ENCODE results near the gene TXNL1. TPM values are rescaled to one million over a fixed set of nuclear protein-coding genes. Genes with fewer than 3 reads are reported as not detected.
"Not testable (repeated sequence)": the region's sequence is repeated elsewhere in the genome, so short reads cannot be mapped to it uniquely, and the experiment has no call there.

TXNL1 gene
- total RNA-seq: 54.2 TPM

GRCh38 chr18:56638232-56639103 is at the start of gene TXNL1:
Gene TXNL1 (minus strand): TSS chr18:56638592. CDS start chr18:56638440, 152 bp downstream.
- intact Hi-C loops (cut with DNase I): no loop called here
- peak; percentile 100 for ATAC-seq
- peak; percentile 100 for DNase-seq (ENCODE audit: low spot score)

DNA sequence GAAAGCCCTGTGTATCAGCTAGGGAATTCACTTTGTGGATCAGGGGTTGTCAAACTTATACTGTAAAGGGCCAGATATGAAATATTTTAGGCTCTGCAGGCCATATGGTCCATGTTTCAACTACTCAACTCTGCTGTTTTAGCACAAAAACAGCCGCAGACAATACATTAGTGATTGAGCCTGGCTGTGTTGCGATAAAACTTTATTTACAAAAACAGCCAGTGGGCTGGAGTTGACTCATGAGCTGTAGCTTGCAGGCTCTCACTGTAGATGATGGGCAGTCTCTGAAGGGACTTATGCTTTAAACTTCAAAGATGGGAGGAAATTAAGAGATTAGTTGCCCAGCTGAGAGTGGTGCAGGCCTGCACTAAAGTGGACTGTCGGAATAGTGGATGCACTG is 45.9 kb upstream of the TXNL1 start:
- DNase-seq (ENCODE audit: low spot score) (no peak), ATAC-seq (no peak)
- intact Hi-C loops (cut with DNase I): no loop called here

- no peak for ATAC-seq
- no peak for DNase-seq (ENCODE audit: low spot score)
- intact Hi-C loops (cut with DNase I): no loop called here
Observed at GRCh38 chr18:56678836-56679565, 40.6 kb upstream of the TXNL1 start.

- intact Hi-C loops (cut with DNase I): no loop called here
- no peak for DNase-seq (ENCODE audit: low spot score)
- no peak for ATAC-seq
Observed at GRCh38 chr18:56676639-56677038, 38.2 kb upstream of the TXNL1 start.

- intact Hi-C loops (cut with DNase I): no loop called here
- no peak for ATAC-seq
- DNase-seq (ENCODE audit: low spot score): no peak
Observed at GRCh38 chr18:56672981-56673380, 34.6 kb upstream of the TXNL1 start.

GRCh38 chr18:56672391-56672790 is 34.0 kb upstream of the TXNL1 start:
- intact Hi-C loops (cut with DNase I): no loop called here
- no peak for ATAC-seq
- no peak for DNase-seq (ENCODE audit: low spot score)

DNA sequence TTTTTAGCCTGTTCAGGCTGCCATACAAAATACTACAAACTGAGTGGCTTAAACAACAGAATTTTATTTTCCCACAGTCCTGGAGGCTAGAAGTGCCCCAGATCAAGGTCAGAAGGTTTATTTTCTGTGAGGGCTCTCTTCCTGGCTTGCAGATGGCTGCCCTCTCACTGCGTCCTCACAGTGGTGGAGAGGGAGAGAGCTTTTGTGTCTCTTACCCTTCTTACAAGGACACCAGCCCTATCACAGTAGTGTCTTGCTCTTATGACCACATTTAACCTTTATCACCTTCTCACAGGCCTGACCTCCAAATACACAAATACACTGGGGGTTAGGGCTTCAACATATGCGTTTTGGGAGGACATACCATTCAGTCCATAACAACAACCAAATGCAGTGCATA is 24.5 kb upstream of the TXNL1 start:
- DNase-seq (ENCODE audit: low spot score): no peak
- ATAC-seq: no peak
- intact Hi-C loops (cut with DNase I): no loop called here

- DNase-seq (ENCODE audit: low spot score) (no peak), ATAC-seq (no peak)
- intact Hi-C loops (cut with DNase I): no loop called here
Observed at GRCh38 chr18:56662502-56662901, 24.1 kb upstream of the TXNL1 start.

- no peak for DNase-seq (ENCODE audit: low spot score)
- intact Hi-C loops (cut with DNase I): no loop called here
Observed at GRCh38 chr18:56662063-56662408, 23.6 kb upstream of the TXNL1 start.

DNA sequence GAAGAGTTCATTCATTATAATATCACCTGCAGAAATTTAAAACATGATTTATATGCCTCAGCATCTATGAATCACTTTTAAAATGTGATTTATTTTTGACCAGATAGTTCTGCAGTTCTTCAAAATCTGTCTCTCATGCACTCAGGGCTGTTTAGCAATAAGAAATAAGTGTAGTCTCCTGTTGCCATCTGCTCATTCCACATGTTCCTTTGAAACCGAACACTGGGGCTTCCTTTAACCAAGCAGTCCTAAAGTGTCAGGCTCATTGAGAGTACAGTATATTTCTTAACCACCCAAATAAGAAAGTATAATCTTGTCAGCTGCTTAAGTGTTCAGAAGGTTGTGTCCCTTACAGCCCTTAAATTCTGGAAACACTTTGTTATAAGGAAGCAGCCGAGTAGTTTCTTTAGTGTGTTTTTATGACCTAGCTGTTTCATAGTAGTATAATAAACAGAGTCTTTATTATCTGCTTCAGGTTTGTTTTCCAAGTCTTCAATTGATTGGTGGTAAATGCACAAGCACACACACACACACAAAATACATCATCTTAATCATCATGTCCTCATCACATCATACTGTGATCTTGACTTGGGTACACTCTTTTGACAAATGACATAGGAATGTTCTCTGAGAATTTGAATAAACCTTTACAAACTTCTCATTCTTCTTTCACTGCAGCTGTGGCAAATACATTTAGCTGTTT is 23.1 kb upstream of the TXNL1 start:
- ATAC-seq: no peak
- intact Hi-C loops (cut with DNase I): no loop called here
- no peak for DNase-seq (ENCODE audit: low spot score)

More at GRCh38 chr18:56662063-56662408, 23.6 kb upstream of the TXNL1 start:
- no peak for ATAC-seq

DNA sequence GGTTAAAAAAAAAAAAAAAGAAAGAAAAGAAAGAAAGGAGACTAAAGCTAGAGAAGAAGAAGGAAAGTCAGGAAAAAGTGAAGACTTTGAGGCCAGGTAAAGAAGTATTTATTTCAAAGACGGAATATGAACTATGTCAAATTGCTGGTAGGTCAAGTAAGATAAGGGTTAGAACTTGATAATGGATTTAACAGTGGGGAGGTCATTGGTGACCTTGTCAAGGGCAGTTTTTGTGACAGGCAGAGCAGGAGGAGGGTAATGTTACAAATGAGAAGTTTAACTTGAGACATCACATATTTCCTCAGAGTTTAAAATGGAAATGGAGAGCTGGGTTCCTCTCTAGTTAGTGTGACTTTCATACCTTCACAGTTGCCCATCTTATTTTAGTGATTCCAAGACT is 22.3 kb upstream of the TXNL1 start:
- DNase-seq (ENCODE audit: low spot score): no peak
- intact Hi-C loops (cut with DNase I): no loop called here
- ATAC-seq: no peak

DNA sequence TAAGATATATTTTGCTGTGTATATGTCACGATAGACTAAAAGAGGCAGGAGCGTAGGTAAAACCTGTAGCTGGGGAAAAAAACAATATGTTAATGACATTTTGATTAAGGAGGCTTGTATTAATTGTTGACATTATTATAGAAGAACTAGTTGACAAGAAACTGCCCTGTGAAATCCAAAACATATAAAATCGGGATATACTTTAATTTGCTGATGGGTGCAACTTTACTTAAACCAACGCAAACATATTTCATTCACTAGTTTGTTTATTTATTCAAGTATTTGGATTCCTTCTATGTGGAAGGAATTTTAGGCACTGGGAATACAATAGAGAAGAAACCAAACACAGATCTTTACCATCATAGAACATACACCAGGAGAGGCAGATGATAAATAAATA is 20.7 kb upstream of the TXNL1 start:
- intact Hi-C loops (cut with DNase I): no loop called here
- DNase-seq (ENCODE audit: low spot score) (no peak), ATAC-seq (no peak)

DNA sequence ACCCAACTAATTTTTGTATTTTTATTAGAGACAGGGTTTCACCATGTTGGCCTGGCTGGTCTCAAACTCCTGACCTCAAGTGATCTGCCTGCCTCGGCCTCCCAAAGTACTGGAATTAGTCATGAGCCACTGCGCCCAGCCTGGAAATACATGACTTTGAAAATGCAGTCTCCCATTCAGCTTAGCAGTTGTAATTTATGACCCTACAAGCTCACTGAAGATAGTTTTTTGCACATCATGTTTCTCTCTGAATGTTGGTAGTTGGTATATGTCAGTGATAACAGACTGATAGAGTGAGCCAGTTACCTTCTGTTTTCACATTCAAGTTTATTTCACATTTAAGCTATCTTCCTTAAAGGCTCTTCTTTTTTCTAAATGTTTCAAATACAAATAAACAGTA is 19.9 kb upstream of the TXNL1 start:
- intact Hi-C loops (cut with DNase I): no loop called here
- no peak for ATAC-seq
- DNase-seq (ENCODE audit: low spot score): no peak

DNA sequence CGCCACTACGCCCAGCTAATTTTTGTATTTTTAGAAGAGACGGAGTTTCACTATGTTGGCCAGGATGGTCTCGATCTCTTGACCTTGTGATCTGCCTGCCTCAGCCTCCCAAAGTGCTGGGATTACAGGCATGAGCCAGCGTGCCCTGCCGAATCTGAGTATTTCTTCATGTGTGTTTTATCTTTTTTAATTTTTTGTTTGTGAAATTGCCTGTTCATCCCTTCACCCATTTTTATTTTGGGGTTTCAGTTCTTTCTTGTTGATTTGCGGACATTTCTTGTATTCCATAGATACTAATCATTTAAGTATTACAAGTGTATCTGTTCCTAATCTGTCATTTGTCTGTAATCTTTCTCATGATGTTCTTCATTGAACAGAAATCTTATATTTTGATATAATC is 15.9 kb upstream of the TXNL1 start:
- intact Hi-C loops (cut with DNase I); DNase-seq (ENCODE audit: low spot score); ATAC-seq: not testable (repeated sequence)

DNA sequence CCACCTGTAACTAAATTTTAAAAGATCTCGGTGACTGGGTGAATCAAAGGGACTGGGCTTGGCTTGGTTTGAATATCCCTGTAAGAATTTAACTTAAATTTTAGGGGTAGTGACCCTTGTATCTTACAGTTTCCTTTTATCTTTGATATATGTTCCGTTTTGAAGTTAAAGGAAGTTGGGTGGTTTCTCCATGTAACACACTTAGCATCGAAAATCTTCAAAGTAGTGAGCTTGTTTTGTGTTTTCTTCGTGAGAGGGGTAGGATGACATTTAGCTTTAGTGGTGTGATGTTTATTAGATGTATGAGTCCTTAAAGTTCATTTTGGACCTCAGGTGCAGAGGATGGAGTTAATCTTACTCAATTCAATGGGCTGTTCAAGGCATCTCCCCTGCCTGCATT is 14.4 kb upstream of the TXNL1 start:
- DNase-seq (ENCODE audit: low spot score) (no peak), ATAC-seq (no peak)
- intact Hi-C loops (cut with DNase I): no loop called here

GRCh38 chr18:56651771-56652092 is 13.3 kb upstream of the TXNL1 start:
- no peak for DNase-seq (ENCODE audit: low spot score)
- intact Hi-C loops (cut with DNase I): no loop called here
- no peak for ATAC-seq

GRCh38 chr18:56650944-56651770 is 12.8 kb upstream of the TXNL1 start, which contains the start of gene WDR7:
Gene WDR7 (plus strand): TSS chr18:56651359. CDS start chr18:56672516, 21,157 bp downstream.
- DNase-seq (ENCODE audit: low spot score) (peak; percentile 97), ATAC-seq (peak; percentile 99)
- intact Hi-C loops (cut with DNase I): no loop called here

GRCh38 chr18:56649996-56650395 is 11.6 kb upstream of the TXNL1 start:
- no peak for ATAC-seq
- intact Hi-C loops (cut with DNase I): no loop called here
- no peak for DNase-seq (ENCODE audit: low spot score)

All from sciatic nerve (tissue), 2 donors.